PC-3 (cell line): ENCODE results near the gene ORMDL3.

Experiments used
- EZH2 ChIP-seq: fragments of 300-600 bp; sonication (generic); IDR thresholded peaks from one replicate; pipeline ENCODE4 v1.6.1; 2017; ENCODE audit warnings: antibody characterized with exemption, mild to moderate bottlenecking, low read length; ENCODE audit not compliant: unreplicated experiment
- EZH2phosphoT487 ChIP-seq: fragments of 300-600 bp; sonication (generic); IDR thresholded peaks from 2 replicates; pipeline ENCODE4 v1.6.1; 2018; ENCODE audit warnings: mild to moderate bottlenecking, antibody characterized with exemption, low read length, borderline replicate concordance
- TF ChIP-seq, protein P1 (sequence below): fragments of 300-600 bp; sonication (generic); conservative IDR thresholded peaks from 2 replicates; pipeline ENCODE4 v1.5.1; 2017; ENCODE audit warnings: antibody characterized with exemption, low read depth, mild to moderate bottlenecking, low read length

DNA sequence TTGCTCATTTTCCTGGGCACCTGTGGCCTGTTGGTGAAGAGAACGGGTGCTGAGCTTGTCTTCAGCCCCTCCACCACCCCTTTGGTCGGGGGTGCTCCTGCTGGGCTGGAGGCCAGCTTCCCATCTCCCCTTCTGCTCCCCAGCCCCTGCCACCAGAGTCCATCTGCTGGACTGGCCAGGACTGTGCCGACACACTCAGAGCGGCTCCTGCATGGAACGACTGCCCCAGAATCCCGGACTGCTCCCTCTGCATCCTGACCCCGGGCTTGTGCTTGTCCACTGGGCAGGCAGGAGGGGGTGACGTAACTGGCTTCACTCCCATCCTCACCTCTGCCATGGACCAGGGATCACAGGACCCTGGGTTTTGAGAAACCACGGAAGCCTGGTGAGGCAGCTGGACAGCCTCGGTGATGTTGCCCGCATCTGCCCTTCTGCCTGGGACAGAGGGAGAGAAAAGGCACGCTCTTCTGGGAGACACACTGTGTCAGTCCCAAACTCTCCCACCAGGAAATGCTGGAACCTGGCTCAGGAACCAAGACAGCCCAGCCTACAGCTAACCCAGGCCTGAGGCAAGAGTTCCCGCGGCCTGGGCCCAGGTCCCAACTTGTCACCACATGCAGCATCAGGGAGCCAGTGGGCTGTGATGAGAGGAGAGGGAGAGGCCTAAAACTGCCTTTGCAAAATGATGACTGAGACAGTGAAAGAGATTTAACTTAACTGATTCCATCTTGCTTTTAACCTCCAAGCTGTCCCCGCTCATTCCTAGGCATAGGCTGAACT, 19.3 kb upstream of the ORMDL3 start:
- TF ChIP-seq EZH2 (no peak), EZH2phosphoT487 (no peak)
- TF ChIP-seq, protein P1, sequence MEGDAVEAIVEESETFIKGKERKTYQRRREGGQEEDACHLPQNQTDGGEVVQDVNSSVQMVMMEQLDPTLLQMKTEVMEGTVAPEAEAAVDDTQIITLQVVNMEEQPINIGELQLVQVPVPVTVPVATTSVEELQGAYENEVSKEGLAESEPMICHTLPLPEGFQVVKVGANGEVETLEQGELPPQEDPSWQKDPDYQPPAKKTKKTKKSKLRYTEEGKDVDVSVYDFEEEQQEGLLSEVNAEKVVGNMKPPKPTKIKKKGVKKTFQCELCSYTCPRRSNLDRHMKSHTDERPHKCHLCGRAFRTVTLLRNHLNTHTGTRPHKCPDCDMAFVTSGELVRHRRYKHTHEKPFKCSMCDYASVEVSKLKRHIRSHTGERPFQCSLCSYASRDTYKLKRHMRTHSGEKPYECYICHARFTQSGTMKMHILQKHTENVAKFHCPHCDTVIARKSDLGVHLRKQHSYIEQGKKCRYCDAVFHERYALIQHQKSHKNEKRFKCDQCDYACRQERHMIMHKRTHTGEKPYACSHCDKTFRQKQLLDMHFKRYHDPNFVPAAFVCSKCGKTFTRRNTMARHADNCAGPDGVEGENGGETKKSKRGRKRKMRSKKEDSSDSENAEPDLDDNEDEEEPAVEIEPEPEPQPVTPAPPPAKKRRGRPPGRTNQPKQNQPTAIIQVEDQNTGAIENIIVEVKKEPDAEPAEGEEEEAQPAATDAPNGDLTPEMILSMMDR: no peak
